NCI-H2171 treated with DMSO at 0.1 percent for 48 hours (cell line): ENCODE data around the gene STAB1.

Source experiments
- DNase-seq: peaks from one replicate; lab custom pipeline; 2025; lab: John Stamatoyannopoulos, UW

Gene STAB1

GRCh38 chr3:52458031-52458760, 36.9 kb upstream of the STAB1 start:
- DNase-seq, result no peak

- no peak for DNase-seq
Measured at GRCh38 chr3:52458770-52459545, 36.2 kb upstream of the STAB1 start.

- DNase-seq, result no peak
Measured at GRCh38 chr3:52461874-52462273, 33.3 kb upstream of the STAB1 start.

GRCh38 chr3:52463416-52463815, 31.7 kb upstream of the STAB1 start:
- no peak for DNase-seq

GRCh38 chr3:52468336-52468735, 26.8 kb upstream of the STAB1 start:
- DNase-seq, result peak; percentile 72

GRCh38 chr3:52469001-52469400, 26.1 kb upstream of the STAB1 start:
- DNase-seq, result peak; percentile 91

GRCh38 chr3:52470920-52471319, 24.2 kb upstream of the STAB1 start:
- no peak for DNase-seq

GRCh38 chr3:52471371-52472238, 23.5 kb upstream of the STAB1 start:
- no peak for DNase-seq

- DNase-seq, result no peak
Measured at GRCh38 chr3:52472239-52473000, 22.7 kb upstream of the STAB1 start.

GRCh38 chr3:52473026-52473425, 22.1 kb upstream of the STAB1 start:
- DNase-seq, result no peak

GRCh38 chr3:52477076-52477795, 17.9 kb upstream of the STAB1 start:
- no peak for DNase-seq

GRCh38 chr3:52477796-52478095, 17.4 kb upstream of the STAB1 start:
- no peak for DNase-seq

- no peak for DNase-seq
Measured at GRCh38 chr3:52479037-52479876, 15.9 kb upstream of the STAB1 start.

- no peak for DNase-seq
Measured at GRCh38 chr3:52479877-52480575, 15.1 kb upstream of the STAB1 start.

- DNase-seq, result peak; percentile 89
Measured at GRCh38 chr3:52480768-52481715, 14.1 kb upstream of the STAB1 start.

GRCh38 chr3:52481819-52482521, 13.2 kb upstream of the STAB1 start:
- DNase-seq, result no peak

GRCh38 chr3:52483081-52483480, 12.1 kb upstream of the STAB1 start:
- DNase-seq, result no peak
